NT2/D1 (cell line): ENCODE data around the gene RAB7A.
"Not testable (repeated sequence)": the region's sequence is repeated elsewhere in the genome, so short reads cannot be mapped to it uniquely, and the experiment has no call there.

Experiments
- DNase-seq: peaks from one replicate; pipeline ENCODE4 v3.0.0-alpha.2; 2011; ENCODE audit warnings: low read depth, low spot score
- H3K27me3 ChIP-seq: 2 replicates; pipeline ENCODE4 v1.6.0; 2011; ENCODE audit warnings: mild to moderate bottlenecking; ENCODE audit not compliant: insufficient read length, insufficient read depth
- H3K36me3 ChIP-seq: 2 replicates; pipeline ENCODE4 v1.6.1; 2011; ENCODE audit warnings: mild to moderate bottlenecking, low read length, mixed read lengths; ENCODE audit not compliant: insufficient read depth, insufficient read length
- H3K4me1 ChIP-seq: 2 replicates; pipeline ENCODE4 v1.5.1; 2011; ENCODE audit not compliant: insufficient read depth, insufficient read length
- H3K4me3 ChIP-seq: 2 replicates; pipeline ENCODE4 v1.5.1; 2011; ENCODE audit warnings: low read depth; ENCODE audit not compliant: insufficient read length
- H3K9ac ChIP-seq: 2 replicates; pipeline ENCODE4 v1.6.0; 2011; ENCODE audit warnings: low read depth; ENCODE audit not compliant: insufficient read length
- H3K9me3 ChIP-seq: 2 replicates; pipeline ENCODE4 v1.5.1; 2011; ENCODE audit warnings: mild to moderate bottlenecking, low read length; ENCODE audit not compliant: insufficient read depth
- SUZ12 ChIP-seq: IDR thresholded peaks from 2 replicates; pipeline ENCODE4 v1.6.1; 2011; ENCODE audit not compliant: insufficient read length, insufficient read depth; ENCODE audit errors: extremely low read depth
- YY1 ChIP-seq: IDR thresholded peaks from 2 replicates; pipeline ENCODE4 v1.6.1; 2011; ENCODE audit not compliant: insufficient read length, insufficient read depth
- ZNF274 ChIP-seq: IDR thresholded peaks from 2 replicates; pipeline ENCODE4 v1.6.1; 2011; ENCODE audit warnings: mild to moderate bottlenecking, low read depth, low read length

The RAB7A gene

DNA sequence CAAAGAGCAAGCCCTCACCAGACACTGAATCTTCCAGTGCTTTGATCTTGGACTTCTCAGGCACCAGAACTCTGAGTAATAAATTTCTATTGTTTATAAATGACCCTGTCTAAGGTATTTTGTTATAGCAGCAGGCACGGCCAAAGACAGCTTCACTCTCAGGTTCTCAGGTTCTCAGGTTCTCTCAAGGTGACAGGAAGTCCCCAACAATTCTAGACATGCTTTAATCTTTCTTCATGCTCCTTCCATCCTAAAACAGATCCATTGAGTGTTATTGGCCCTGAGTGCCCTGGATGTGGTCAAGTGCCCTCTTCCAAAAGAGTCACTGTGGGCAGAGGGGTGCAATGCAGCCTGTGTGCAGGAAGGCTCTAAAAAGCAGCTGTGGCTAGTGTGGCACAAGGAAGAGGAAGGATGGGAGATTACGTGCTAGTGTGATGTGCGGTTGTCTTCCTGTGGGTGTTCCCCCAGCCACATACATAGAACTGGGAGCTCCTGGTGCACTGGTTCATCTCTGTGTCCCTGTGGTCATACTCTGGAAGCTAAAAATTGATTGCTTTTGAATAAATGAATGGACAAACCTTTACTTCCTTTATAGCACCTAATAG is 11.0 kb upstream of the RAB7A start:
- Histone ChIP-seq H3K4me1 (peaks cover 4% of the 10 kb centered on the region), H3K4me3 (no peak overlapping the region), H3K27me3 (no peaks in the 10 kb centered on the region), H3K9ac (no peak overlapping the region), H3K9me3 (no peaks in the 10 kb centered on the region; the same call in 1 of the 2 replicates), H3K36me3 (no peaks in the 10 kb centered on the region)
- TF ChIP-seq ZNF274 = no peak
- TF ChIP-seq YY1 = no peak
- TF ChIP-seq SUZ12 = no peak
- no peak for DNase-seq

DNA sequence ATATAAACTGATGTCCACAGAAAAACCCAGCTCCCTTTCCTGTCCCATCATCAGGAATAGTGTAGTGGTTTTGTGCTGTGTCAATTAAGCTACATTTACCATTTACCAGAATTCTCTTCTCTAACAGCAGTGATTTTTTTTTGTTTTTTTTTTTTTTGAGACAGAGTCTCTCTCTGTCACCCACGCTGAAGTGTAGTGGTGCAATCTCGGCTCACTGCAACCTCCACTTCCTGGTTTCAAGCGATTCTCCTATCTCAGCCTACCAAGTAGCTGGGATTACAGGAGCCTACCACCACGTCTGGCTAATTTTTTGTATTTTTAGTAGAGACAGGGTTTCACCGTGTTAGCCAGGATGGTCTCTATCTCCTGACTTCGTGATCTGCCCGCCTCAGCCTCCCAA is 7.1 kb upstream of the RAB7A start:
- not testable (repeated sequence) for DNase-seq, H3K4me3 ChIP-seq, H3K9me3 ChIP-seq, H3K4me1 ChIP-seq, H3K36me3 ChIP-seq, H3K9ac ChIP-seq, H3K27me3 ChIP-seq

DNA sequence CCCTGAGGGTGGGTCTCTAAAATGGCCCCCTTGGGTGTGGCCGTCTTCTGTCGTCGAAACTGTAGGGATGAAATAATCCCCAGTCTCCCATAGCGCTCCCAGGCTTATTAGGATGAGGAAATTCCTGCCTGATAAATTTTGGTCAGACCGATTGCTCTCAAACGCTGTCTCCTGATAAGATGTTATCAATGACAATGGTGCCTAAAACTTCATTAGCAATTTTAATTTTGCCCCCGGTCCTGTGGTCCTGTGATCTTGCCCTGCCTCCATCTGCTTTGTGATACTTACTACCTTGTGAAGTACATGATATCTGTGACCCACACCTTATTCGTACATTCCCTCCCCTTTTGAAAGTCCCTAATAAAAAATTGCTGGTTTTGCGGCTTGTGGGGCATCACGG is 5.1 kb upstream of the RAB7A start:
- Histone ChIP-seq H3K27me3 (no peaks in the 10 kb centered on the region), H3K4me3 (no peak overlapping the region), H3K9me3 (no peaks in the 10 kb centered on the region), H3K4me1 (peaks cover 4% of the 10 kb centered on the region), H3K36me3 (no peaks in the 10 kb centered on the region), H3K9ac (no peak overlapping the region)
- no peak for TF ChIP-seq YY1
- no peak for TF ChIP-seq SUZ12
- TF ChIP-seq ZNF274 = no peak
- DNase-seq = no peak

DNA sequence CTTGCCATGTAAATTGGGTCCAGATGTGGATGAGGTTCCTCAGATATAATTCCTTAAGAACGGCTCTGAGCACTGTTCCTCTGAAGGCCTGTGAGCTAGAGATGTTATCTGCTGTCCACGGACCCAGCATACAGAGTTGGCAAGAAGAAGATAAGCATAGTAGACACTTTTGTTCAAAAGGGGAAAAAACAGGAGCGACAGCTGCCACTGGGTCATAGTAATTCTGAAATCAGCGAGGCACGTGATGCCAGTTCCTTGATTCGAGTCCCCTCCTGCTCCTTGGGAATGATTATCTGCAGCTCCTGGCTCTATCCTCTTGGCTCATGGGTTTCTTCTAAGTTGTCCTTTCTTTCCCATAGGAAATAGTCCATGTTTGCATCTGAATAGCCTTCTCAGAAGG is 2.5 kb upstream of the RAB7A start:
- no peaks in the 10 kb centered on the region for H3K27me3 ChIP-seq
- H3K4me3 ChIP-seq = no peak overlapping the region
- no peak for TF ChIP-seq ZNF274
- no peak for TF ChIP-seq YY1
- no peak for TF ChIP-seq SUZ12
- no peak overlapping the region for H3K9ac ChIP-seq
- DNase-seq = no peak
- H3K4me1 ChIP-seq = peaks cover 4% of the 10 kb centered on the region
- H3K36me3 ChIP-seq = peaks cover 3% of the 10 kb centered on the region
- H3K9me3 ChIP-seq = no peaks in the 10 kb centered on the region

DNA sequence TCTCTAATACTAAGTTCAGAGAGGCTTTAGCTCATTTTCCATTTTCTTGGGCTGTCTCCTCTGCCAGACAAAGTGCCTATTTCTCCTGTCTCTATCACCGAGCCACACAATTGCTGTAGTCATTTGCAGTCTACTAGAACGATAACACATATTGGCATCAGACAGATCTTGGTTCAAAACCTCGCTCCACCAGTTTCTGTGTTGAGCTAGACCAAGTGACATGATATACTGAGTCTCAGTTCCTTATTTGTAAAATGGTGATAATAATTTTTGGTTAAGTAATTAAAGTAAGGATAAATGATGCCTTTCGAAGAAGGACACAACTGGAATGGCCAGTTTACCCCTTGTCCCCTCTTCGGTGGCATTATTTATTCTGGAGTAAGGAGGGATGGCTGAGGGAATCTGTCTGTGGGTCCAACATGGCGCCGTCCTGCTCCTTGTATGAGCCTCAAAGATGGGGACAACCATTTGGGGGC is 398 bp upstream of the RAB7A start:
- peaks cover 9% of the 10 kb centered on the region for H3K36me3 ChIP-seq
- H3K4me1 ChIP-seq = peaks cover 4% of the 10 kb centered on the region
- peak overlapping the region; percentile 91 for H3K4me3 ChIP-seq
- TF ChIP-seq YY1 (peak; percentile 99), SUZ12 (no peak)
- H3K27me3 ChIP-seq = no peaks in the 10 kb centered on the region
- no peak overlapping the region for H3K9ac ChIP-seq
- no peak for DNase-seq
- H3K9me3 ChIP-seq = no peaks in the 10 kb centered on the region

- Histone ChIP-seq H3K9ac (peak overlapping the region; percentile 97), H3K4me3 (peak overlapping the region; percentile 91), H3K36me3 (peaks cover 11% of the 10 kb centered on the region), H3K9me3 (no peaks in the 10 kb centered on the region), H3K27me3 (no peaks in the 10 kb centered on the region), H3K4me1 (peaks cover 4% of the 10 kb centered on the region)
- no peak for TF ChIP-seq YY1
- no peak for TF ChIP-seq SUZ12
- TF ChIP-seq ZNF274 = no peak
- DNase-seq = no peak
Observed at GRCh38 chr3:128727059-128727458, 1.1 kb downstream of the RAB7A start.

DNA sequence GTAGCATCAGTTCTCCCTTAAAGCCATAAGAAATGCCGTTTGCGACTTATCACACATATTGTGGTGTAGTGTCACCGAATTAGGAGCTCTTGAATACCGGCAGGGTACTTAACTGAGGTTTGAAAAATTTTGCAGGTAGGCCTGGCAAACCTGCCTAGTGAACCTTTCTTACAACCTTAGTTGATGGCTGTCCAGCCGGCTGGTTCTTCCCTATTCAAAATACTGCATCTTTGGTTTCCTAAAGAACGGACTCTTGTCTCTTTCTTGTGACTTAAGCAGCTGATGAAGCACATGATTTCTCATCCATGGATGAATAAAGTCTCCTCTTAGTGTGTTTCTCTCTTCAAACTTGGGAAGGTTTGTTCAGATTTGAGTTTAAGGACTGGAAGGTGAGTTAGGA is 1.5 kb downstream of the RAB7A start:
- TF ChIP-seq YY1 (no peak), ZNF274 (no peak), SUZ12 (no peak)

More for the DNA sequence above, 1.5 kb downstream of the RAB7A start:
- no peaks in the 10 kb centered on the region for H3K27me3 ChIP-seq
- H3K4me3 ChIP-seq = peak overlapping the region; percentile 91
- H3K4me1 ChIP-seq = peaks cover 4% of the 10 kb centered on the region
- H3K9ac ChIP-seq = peak overlapping the region; percentile 97
- H3K36me3 ChIP-seq = peaks cover 13% of the 10 kb centered on the region
- no peaks in the 10 kb centered on the region for H3K9me3 ChIP-seq
- no peak for DNase-seq
